GM21825 (cell line): ENCODE results near the gene GRAP.
A peak's percentile ranks its signal among the peaks of the same experiment; 100 is the strongest.

Experiments
- ATAC-seq: cut with Tn5 transposase; IDR thresholded peaks from one replicate; pipeline ENCODE4 v1.9.1; 2021; ENCODE audit warnings: mild to moderate bottlenecking, moderate library complexity; ENCODE audit not compliant: unreplicated experiment

Gene GRAP

DNA sequence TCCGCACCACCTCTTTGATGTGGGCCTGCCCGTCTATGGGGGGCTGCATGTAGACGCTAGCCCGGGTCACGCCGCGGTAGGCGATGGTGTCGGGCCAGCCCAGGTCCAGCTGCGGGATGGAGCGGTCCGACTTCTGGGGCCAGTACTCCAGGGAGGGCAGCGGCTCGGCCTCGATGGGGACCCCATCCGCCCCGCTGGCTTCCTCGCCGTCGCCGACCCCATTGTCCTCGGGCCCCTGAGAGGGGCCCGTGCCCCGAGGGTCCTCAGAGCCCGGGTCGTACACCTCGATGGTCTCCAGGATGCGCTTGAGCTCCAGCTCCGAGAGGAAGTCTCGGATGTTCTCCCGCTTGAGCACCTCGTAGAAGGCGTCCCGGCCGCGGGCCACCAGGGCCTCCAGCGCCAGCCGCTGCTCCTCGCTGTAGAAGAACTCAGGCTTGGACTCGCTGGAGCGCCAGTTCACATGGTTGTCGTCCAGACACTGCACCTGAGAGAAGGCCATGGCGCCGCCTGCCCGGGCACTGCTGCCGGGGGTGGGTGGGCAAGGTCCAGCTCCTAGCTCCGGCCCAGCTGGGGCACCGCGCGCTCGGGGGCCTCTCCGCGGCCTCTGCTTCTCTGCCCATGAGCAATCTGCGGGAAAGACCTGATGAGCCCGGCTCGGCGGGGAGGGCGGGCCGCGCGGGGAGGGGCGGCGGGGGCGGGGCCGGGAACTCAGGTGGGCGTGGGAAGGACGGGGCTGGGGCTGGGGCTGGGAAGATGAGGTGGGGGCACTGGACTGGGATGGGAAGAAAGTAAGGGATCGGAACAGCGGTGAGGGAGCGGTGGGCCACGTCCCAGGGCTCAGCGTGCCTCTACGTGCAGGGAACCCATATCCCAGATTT is 43.0 kb downstream of the GRAP start:
- peak; percentile 12 for ATAC-seq

DNA sequence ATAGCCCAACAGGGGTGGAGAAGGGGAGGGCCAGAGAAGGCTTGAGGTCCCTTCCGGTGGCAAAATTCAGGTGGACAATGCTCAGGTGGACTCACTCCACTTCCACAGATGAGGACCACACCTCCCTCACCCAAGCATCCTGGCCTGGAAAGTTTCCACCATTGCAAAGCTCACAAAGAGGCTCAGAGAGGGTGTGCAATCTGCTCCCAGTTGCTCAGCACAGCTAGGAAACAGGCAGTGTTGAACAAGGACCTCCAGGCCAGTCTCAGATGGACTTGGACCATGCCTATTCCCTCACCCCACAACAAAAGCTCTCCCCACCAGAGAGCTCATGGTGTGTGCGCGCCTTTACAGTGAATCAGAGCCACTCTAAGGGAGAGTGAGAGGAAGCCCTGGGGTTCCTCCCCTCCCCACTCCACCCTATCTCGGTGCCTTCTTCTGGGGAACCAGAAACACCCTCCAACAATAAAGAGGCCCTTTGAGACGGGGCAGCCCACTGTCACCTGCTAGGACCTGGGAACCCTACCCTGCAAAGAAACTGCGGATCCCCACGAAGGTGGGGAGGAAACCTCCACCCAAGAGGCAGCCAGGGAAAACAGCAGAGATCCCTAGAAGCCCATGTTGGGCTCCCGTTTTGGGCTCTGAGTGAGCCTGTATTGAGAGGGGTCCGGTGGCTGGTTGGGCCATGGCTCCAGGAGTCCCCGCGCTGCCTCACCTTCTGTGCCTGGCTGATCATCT is 43.8 kb downstream of the GRAP start:
- ATAC-seq, result no peak

GRCh38 chr17:19001907-19002590 is 44.7 kb downstream of the GRAP start:
- no peak for ATAC-seq

- ATAC-seq, result no peak
Measured at GRCh38 chr17:19000531-19001325, 46.0 kb downstream of the GRAP start.

DNA sequence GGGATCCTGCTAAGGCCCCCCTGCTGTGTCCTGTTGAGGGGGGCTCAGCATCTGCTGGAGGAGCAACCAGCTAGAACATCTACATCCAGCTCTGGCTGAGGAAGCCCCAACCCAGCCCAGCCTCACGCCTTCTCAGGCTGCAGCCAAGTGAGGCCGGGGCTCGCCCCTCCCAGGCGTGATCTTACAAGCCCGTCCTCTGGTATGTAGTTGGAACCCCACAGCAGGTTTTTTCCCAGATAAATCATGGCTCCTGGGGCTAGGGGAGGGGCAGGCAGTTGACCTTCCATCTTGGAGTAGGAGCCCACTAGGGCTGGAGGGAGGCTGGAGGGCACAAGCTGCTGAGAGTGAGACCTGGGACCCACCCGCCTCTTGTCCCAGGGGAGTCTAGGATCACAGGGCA is 46.8 kb downstream of the GRAP start:
- no peak for ATAC-seq

GRCh38 chr17:18999394-18999793 is 47.4 kb downstream of the GRAP start:
- no peak for ATAC-seq

DNA sequence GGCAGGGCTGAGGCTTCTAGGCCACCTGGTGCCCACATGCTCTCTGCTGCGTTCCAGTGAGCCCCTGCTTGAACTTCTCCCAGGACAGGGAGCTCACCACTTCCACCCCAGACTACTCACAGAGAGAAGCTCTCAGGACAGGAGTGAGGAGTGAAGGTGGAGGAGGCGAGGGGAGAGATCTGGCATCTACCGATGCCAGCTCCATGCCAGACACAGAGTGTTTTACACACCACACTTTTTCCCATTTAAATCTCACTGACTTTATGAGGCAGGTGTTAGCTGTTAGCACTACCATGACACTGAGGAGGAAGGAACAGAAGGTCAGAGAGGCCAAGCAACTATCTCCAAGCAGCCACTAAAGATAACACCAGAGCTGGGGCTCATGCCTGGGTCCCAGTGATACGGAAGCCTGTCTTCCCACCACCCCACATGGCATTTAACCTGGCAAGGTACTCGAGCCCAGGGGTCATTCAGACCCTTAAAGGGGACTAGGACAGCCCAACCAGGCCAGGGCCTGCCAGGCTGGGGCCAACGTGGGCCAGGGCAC is 49.0 kb downstream of the GRAP start:
- ATAC-seq, result no peak

DNA sequence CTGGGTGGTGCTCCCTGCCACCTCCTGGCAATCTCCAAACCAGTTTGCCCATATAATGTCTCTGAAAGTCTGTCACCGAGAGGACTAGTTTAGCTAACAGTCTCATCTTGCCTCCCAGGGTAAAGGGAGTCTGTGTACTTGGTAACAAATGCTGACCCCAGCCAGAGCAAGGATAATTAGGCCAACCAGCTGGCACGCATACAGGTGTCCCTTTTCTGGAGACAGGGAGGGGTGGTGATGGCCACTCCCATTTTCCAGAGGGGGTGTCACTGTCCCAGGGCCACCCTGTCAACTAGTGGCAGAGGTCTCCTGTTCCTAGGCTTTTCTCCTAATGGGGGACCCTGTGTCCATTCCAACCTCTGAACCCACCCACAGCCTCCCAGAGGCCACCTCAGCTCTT is 50.3 kb downstream of the GRAP start:
- no peak for ATAC-seq

DNA sequence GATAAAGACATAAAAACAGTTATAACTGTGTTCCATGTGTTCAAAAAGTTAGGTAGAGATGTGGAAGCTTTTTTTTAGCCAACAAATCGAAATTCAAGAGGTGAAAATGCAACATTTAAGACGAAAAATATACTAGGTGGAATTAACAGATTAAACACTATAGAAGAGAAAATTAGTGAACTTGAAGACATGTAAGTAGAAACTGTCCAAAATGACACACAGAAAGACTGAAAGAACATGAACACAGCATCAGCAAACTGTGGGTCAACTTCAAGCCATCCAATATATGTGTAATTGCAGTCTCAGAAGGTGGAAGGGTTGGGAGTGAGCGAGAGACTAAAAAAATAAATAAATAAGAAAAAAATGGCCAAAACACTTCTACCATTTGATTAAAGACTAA is 51.5 kb downstream of the GRAP start:
- no peak for ATAC-seq

DNA sequence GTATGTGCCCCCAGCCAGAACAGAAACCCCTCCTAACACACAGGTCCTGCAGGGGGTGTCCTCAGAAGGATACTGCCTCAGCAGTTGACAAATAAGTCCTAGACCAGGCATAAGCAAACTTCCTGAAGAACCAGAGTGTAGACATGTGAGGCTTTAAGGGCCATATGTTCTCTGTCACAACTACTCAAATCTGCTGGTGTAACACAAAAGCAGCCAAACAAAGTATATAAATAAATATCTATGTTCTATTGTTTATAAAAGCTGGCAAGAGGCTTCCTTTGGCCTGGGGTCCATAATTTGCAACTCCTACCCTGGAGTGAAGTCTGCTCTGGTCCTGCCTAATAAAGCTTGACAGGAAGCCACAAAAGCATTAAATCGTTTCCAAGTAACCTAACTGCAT is 52.1 kb downstream of the GRAP start:
- no peak for ATAC-seq

DNA sequence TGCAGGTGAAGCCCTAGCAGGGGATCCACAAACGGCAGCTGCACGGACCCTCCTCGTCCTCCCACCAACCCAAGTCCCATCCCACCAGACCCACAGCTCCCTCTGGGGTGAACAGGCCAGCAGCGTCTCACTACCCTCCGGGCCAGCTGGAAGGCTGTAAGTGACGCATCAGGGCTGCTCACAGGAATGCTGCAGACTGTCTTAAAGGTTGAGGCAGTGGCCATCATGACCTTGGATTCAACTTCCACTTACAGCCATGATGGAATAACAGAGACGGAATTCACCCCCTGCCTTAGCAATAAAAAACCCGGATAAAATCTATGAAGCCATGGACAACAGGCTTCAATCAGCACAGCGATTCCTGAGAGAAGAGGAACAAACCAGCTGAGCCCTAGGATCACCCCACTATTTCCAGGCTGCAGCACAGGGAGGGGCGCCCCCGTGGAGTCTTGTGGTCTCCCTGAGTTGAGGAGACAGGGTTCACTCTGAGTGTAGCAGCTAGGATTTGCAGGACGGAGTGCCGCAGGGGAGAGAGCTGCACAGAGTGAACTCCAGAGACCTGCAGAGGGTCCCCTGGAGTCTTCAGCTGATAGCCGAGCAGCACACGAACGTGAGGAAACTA is 52.7 kb downstream of the GRAP start:
- no peak for ATAC-seq

GRCh38 chr17:18992454-18993130 is 54.2 kb downstream of the GRAP start:
- ATAC-seq, result peak; percentile 45

DNA sequence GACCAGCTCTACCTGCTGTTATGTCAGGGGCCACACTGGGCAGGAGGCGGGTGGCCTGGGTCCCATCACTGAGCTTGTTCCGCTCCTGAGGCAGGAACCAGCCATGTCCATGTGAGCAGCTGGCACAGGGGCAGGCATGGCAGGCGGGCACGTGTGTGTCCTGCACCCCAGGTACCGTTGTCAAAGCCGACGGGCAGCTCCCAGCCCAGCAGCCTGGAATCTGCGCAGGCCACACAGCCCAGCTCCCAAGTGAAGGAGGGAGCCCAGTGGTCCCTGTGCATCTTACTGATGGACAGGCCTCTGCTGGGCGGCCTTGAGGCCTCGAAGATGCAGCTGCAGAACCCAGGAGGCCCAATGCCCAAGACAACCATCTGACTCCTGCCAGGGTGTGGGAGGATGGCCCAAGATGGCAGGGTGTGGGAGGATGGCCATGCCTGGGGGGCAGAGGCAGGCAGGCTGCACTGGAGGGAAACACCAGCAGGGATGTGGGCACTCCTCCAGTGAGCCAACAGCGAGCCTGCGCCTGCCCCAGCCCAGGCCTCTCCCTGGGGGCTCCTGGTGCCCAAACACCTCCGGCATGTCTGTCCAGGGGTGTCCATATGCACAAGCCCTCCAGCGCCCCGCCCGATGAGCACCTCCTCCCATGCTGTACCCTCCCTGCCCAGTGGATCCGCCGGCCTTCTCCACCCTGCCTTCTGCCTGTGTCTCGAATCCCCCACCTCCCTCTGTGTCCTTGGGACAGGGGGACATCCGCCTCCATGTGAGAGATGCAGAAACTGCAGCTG is 55.0 kb downstream of the GRAP start:
- ATAC-seq, result no peak

GRCh38 chr17:18990331-18990730 is 56.4 kb downstream of the GRAP start:
- no peak for ATAC-seq

DNA sequence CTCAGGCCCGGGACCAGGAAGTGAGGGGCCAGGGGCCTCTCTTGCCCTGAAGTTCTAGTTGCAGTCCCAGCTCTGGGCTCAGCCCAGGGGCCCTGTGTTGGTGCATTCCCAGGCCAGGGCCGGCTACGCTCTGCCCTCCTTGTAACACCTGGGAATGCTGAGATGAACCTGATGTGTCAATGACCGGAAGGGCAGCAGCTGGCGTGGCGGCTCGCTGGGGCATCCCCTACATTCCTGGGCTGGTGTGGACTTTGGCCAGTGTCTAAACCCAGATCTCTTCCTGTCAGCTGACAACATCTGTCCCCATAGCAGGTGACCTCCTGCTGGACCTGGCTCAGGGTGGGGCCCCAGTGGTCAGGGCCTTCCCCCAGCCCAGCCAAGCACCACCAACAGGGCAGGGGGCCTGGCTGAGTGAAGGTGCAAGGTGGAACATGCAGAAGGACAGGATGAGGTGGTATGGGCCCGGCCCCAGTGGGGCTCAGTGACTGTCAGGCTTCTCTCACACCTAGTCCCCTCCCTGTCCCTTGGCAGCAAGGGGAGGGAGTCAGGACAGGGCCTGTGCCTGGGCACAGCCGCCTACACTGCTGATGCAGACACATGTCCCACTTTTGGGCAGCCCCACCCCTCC is 58.1 kb downstream of the GRAP start:
- no peak for ATAC-seq

- no peak for ATAC-seq
Measured at GRCh38 chr17:18987862-18988545, 58.8 kb downstream of the GRAP start.

- no peak for ATAC-seq
Measured at GRCh38 chr17:18987230-18987610, 59.5 kb downstream of the GRAP start.
